Erythroblast (primary cell): ENCODE measurements around the gene WDPCP.
"Not testable (repeated sequence)": the region's sequence is repeated elsewhere in the genome, so short reads cannot be mapped to it uniquely, and the experiment has no call there.

Source experiments
- GATA1 ChIP-seq: IDR thresholded peaks from 2 replicates; pipeline ENCODE4 v1.6.1; 2011; ENCODE audit warnings: low read depth, mild to moderate bottlenecking, control low read depth, low read length, moderate library complexity
- POLR2A ChIP-seq: IDR thresholded peaks from 2 replicates; pipeline ENCODE4 v1.6.1; 2011; ENCODE audit warnings: mild to moderate bottlenecking, low read length

DNA sequence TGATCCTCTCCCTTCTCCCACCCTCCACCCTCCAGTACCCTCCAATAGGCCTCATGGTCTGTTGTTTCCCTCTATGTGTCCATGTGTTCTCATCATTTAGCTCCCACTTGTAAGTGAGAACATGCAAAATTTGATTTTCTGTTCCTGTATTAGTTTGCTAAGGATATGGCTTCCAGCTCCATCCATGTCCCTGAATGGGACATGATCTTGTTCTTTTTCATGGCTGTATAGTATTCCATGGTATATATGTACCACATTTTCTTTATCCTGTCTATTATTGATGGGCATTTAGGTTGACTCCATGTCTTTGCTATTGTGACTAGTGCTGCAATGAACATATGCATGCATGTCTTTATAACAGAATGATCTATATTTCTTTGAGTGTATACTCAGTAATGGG is 451.6 kb downstream of the WDPCP start:
- TF ChIP-seq POLR2A, GATA1: not testable (repeated sequence)
